Lower leg skin (tissue), 4 donors: ENCODE data around the gene KCNMA1. TPM values are rescaled to one million over a fixed set of nuclear protein-coding genes. Genes with fewer than 3 reads are reported as not detected.

Source experiments
- DNase-seq, 2 donors: peaks; one replicate each; pipeline ENCODE4 v3.0.0-alpha.2; 2019; ENCODE audit warnings: low spot score in 2 of 2
- H3K4me3 ChIP-seq: fragments of 200-600 bp; sonication (generic); 2 replicates; pipeline ENCODE4 v1.5.1; 2017; ENCODE audit warnings: mild to moderate bottlenecking, low read depth; ENCODE audit not compliant: poor library complexity, severe bottlenecking
- POLR2A ChIP-seq, 2 donors: fragments of 450-650 bp; IDR thresholded peaks; one replicate each; pipeline ENCODE4 v1.6.1; 2016 to 2017; ENCODE audit warnings: antibody characterized with exemption in 2 of 2, mild to moderate bottlenecking in 1 of 2, moderate library complexity in 1 of 2
- WGBS, 2 donors: methylation state at CpG; one replicate each; pipeline ENCODE4 v1.1.5; 2018; 5-methylcytosine and 5-hydroxymethylcytosine counted together
- intact Hi-C: fragments of 100-400 bp; cut with DNase I; formaldehyde crosslinking; loops from one replicate; pipeline ENCODE4 v1.15.0; 2023; ENCODE audit warnings: low total_unique reads
- total RNA-seq, 4 donors: library from RNA; depleted of rRNA; stranded (reverse); fragments of >200 nt; gene quantifications; one replicate each; pipeline ENCODE4 v1.1.0, GENCODE V29; 2016
- TF ChIP-seq, protein P1 (sequence below), 3 donors: fragments of 450-650 bp; IDR thresholded peaks; one replicate each; pipeline ENCODE4 v1.5.1; 2016; ENCODE audit warnings: antibody characterized with exemption in 3 of 3, mild to moderate bottlenecking in 3 of 3, moderate library complexity in 2 of 3

KCNMA1 gene
- total RNA-seq, 4 donors from 2014 or later = 4.1 to 9.9 (median 6.5) TPM

DNA sequence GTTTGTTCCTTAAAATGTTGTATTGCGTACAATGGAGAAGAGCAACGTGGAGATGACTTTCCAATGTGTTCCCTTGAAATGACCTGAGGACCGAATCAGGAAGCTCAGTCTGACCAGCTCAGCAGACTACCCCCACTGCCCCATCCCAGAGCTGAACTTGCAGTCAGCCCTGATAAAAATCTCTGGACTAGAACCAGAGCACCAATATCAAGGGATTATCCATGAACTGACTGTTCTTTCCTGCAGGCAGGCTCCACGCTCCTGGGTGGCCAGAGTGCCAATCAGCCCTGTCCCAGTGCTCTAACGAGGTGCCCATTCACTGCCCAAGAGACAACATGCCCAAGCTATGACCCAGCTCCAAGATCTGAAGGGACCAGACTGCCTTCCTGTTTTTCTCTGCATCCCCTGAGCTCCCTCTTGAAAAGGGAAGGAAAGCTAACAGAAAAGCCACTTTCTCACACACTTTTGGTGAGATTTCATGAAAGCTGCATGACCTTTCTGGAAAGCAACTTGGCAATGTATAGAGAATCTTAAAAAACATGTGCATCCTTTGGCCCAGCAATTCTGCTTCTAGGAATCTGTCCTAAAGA lies 130.2 kb downstream of the KCNMA1 start:
- 56 to 61% methylated on average over 5 of the region's 5 CpGs for WGBS, 2 donors
- DNase-seq = no peak
- intact Hi-C loops = no loop called here
- no peak for TF ChIP-seq POLR2A (IDR thresholded peaks at IDR 0.05)
- TF ChIP-seq, protein P1, sequence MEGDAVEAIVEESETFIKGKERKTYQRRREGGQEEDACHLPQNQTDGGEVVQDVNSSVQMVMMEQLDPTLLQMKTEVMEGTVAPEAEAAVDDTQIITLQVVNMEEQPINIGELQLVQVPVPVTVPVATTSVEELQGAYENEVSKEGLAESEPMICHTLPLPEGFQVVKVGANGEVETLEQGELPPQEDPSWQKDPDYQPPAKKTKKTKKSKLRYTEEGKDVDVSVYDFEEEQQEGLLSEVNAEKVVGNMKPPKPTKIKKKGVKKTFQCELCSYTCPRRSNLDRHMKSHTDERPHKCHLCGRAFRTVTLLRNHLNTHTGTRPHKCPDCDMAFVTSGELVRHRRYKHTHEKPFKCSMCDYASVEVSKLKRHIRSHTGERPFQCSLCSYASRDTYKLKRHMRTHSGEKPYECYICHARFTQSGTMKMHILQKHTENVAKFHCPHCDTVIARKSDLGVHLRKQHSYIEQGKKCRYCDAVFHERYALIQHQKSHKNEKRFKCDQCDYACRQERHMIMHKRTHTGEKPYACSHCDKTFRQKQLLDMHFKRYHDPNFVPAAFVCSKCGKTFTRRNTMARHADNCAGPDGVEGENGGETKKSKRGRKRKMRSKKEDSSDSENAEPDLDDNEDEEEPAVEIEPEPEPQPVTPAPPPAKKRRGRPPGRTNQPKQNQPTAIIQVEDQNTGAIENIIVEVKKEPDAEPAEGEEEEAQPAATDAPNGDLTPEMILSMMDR (IDR thresholded peaks at IDR 0.05) = no peak
- no peak overlapping the region for H3K4me3 ChIP-seq

- TF ChIP-seq POLR2A (IDR thresholded peaks at IDR 0.05) = no peak
- TF ChIP-seq, protein P1 (IDR thresholded peaks at IDR 0.05) = no peak
- WGBS, 2 donors = 86 to 87% methylated on average over 3 of the region's 3 CpGs
- H3K4me3 ChIP-seq = no peak overlapping the region
- no peak for DNase-seq
- intact Hi-C loops = no loop called here
These were observed 130.9 kb downstream of the KCNMA1 start for GRCh38 chr10:77506517-77507200.

- intact Hi-C loops = no loop called here
- TF ChIP-seq POLR2A (IDR thresholded peaks at IDR 0.05) = no peak
- TF ChIP-seq, protein P1 (IDR thresholded peaks at IDR 0.05) = no peak
- H3K4me3 ChIP-seq = no peak overlapping the region
- no peak for DNase-seq
- 50 to 52% methylated on average over 2 of the region's 2 CpGs for WGBS, 2 donors
These were observed 131.9 kb downstream of the KCNMA1 start for GRCh38 chr10:77505431-77506334.

DNA sequence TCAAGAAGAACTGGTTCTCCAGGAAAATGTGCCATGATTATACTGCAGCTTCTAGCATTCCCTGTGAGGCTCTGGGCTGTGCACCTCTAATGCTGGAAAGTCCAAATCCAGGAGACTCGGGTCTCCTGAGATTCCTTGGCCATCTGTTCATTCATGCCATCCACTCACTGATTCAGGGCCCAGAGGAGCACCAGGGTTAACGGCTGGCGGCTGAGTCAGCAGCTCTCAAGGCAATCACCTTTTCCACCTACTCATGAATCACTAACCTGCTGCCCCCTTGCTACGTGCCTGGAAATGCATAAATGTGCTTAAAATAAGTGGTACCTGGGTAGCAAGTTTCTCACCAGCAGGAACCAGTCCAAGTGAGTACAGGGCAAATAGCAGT lies 132.7 kb downstream of the KCNMA1 start:
- no peak for DNase-seq
- intact Hi-C loops = no loop called here
- WGBS, 2 donors = 34 to 54% methylated on average over 4 of the region's 4 CpGs
- TF ChIP-seq, protein P1 (IDR thresholded peaks at IDR 0.05) = no peak
- TF ChIP-seq POLR2A (IDR thresholded peaks at IDR 0.05) = no peak
- H3K4me3 ChIP-seq = no peak overlapping the region

GRCh38 chr10:77504196-77504872 lies 133.3 kb downstream of the KCNMA1 start:
- intact Hi-C loops = no loop called here
- no peak for DNase-seq
- no peak overlapping the region for H3K4me3 ChIP-seq
- TF ChIP-seq, protein P1 (IDR thresholded peaks at IDR 0.05) = no peak
- TF ChIP-seq POLR2A (IDR thresholded peaks at IDR 0.05) = no peak
- 76 to 86% methylated on average over 2 of the region's 2 CpGs for WGBS, 2 donors
